ENCODE measurements around the gene CA12. TPM values are rescaled to one million over a fixed set of nuclear protein-coding genes. Genes with fewer than 3 reads are reported as not detected.

The CA12 gene
- total RNA-seq, 2 experiments from 2014 or later, result 0.12 TPM; not detected in 1

DNA sequence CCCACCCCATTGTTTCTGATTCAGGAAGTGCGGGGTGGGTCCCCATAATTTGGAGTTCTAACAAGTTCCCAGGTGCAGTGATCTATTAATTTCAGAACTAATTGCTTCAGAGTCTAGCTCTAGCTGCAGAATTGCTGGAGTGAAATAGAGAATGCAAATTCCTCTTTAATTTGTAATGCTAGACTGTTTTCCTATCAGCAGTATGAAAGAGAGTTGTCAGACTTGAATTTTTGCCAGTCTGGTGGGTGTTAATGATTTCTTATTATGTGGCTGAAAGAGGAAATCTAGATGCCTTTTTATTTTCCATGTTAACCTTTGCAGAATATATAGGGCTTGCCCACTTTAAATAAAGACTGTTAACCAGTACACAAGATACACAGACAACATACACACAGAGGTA lies 80.6 kb downstream of the CA12 start:
- DNase-seq, result no peak
- Mint-ChIP-seq H3K9me3 (no peaks in the 10 kb centered on the region), H3K27ac (no peak overlapping the region), H3K36me3 (ENCODE audit: low read depth) (peaks cover 3% of the 10 kb centered on the region), H3K4me1 (ENCODE audit: low read depth) (no peaks in the 10 kb centered on the region), H3K4me3 (no peak overlapping the region), H3K27me3 (ENCODE audit: low read depth) (no peaks in the 10 kb centered on the region)
- intact Hi-C loops (cut with micrococcal nuclease), result no loop called here
- CTCF ChIA-PET, result no interaction called here

DNA sequence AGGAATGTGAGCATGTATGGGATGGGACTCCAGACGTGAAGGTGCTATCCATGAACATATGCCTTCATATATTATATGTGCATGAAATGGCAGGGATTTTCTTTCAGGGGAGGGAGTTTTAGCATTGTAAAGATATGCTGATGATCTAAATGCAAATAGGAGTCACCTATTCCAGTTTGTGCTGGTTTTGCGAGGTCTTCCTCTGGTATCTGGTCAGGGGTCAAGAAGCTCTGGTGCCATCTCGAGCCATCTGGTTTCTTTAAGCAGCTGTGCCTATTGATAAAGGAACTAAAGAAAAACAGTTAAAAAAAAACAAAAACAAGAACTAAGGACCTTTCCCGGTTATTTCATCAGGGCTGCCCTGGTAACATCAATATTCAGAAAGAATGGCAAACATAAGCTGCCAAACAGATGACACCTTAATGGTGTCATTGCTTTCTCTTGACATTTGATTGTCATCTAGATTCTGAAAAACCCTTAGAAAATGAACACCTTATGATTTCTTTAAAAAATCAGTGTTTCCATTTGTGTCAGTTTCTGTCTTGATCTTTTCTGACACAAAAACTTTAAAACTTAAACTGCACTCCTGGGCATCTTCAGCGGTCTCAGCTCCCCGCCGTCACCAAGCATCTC lies 81.6 kb downstream of the CA12 start:
- no peak for DNase-seq
- Mint-ChIP-seq H3K36me3 (ENCODE audit: low read depth) (peaks cover 3% of the 10 kb centered on the region), H3K4me3 (no peak overlapping the region), H3K9me3 (no peaks in the 10 kb centered on the region), H3K27me3 (ENCODE audit: low read depth) (no peaks in the 10 kb centered on the region), H3K4me1 (ENCODE audit: low read depth) (no peaks in the 10 kb centered on the region), H3K27ac (no peak overlapping the region)
- CTCF ChIA-PET, result no interaction called here
- intact Hi-C loops (cut with micrococcal nuclease), result no loop called here

GRCh38 chr15:63296195-63296594 lies 85.5 kb downstream of the CA12 start:
- Mint-ChIP-seq H3K27ac (no peak overlapping the region), H3K4me1 (ENCODE audit: low read depth) (no peaks in the 10 kb centered on the region), H3K4me3 (no peak overlapping the region), H3K27me3 (ENCODE audit: low read depth) (no peaks in the 10 kb centered on the region), H3K9me3 (no peaks in the 10 kb centered on the region), H3K36me3 (ENCODE audit: low read depth) (peaks cover 5% of the 10 kb centered on the region)
- CTCF ChIA-PET, result interaction anchor here (0.6 to 1.0 kb wide), 2 partner anchors 107 to 198 kb away, joined by 3 to 6 read pairs; no protein-coding TSS in a partner anchor
- intact Hi-C loops (cut with micrococcal nuclease), result no loop called here
- no peak for DNase-seq

DNA sequence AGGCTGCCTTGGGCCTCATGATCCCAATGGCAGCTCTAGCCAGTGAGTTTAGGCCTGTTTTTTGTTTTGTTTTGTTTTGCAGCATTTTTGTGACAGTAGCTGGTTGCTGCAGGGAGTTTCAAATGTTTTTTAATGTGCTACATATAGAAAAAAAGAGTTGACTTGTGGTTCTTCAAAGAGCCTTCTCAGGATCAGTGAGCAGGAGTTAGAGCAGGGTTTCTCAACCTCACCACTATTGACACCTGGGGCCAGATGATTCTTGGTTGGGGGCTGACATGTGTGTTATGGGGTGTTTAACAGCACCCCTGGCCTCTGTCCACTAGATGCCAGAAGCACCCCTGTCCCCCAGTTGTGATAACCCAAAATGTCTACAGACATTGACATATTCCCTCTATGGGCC lies 86.3 kb downstream of the CA12 start:
- no peaks in the 10 kb centered on the region for H3K9me3 Mint-ChIP-seq
- no peak for DNase-seq
- peaks cover 5% of the 10 kb centered on the region for H3K36me3 Mint-ChIP-seq (ENCODE audit: low read depth)
- intact Hi-C loops (cut with micrococcal nuclease), result no loop called here
- H3K4me3 Mint-ChIP-seq, result no peak overlapping the region
- H3K27ac Mint-ChIP-seq, result no peak overlapping the region
- CTCF ChIA-PET, result interaction anchor here (0.6 to 0.9 kb wide), 3 partner anchors 11 to 197 kb away, joined by 3 to 6 read pairs (median 3); no protein-coding TSS in a partner anchor
- no peaks in the 10 kb centered on the region for H3K27me3 Mint-ChIP-seq (ENCODE audit: low read depth)
- no peaks in the 10 kb centered on the region for H3K4me1 Mint-ChIP-seq (ENCODE audit: low read depth)

DNA sequence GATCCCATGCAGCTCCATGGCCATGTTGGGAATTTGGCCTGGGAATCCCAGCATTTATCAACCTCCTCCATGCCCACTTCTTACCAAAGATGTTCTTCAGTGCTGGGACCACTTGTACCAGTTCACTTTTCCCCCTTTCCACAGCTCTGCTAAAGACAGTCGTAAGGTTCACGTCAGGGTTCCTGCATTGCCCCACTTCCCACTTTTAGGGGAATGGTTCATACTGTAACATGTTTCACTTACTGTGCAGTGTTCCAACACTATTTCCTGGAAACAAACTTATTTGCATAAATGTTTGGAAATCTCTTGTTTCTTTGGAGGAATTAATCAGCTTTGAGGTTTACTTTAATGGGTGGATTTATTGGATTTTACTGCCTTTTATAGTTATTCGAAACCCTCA lies 87.3 kb downstream of the CA12 start:
- Mint-ChIP-seq H3K4me3 (no peak overlapping the region), H3K9me3 (no peaks in the 10 kb centered on the region), H3K4me1 (ENCODE audit: low read depth) (no peaks in the 10 kb centered on the region), H3K27me3 (ENCODE audit: low read depth) (no peaks in the 10 kb centered on the region), H3K27ac (no peak overlapping the region), H3K36me3 (ENCODE audit: low read depth) (peaks cover 5% of the 10 kb centered on the region)
- CTCF ChIA-PET, result interaction anchor here (0.9 kb wide), 1 partner anchor 10 kb away, joined by 3 read pairs; no protein-coding TSS in a partner anchor
- intact Hi-C loops (cut with micrococcal nuclease), result no loop called here
- DNase-seq, result no peak

- DNase-seq, result no peak
- Mint-ChIP-seq H3K4me1 (ENCODE audit: low read depth) (peaks cover 4% of the 10 kb centered on the region), H3K36me3 (ENCODE audit: low read depth) (peaks cover 5% of the 10 kb centered on the region), H3K4me3 (no peak overlapping the region), H3K27ac (no peak overlapping the region), H3K27me3 (ENCODE audit: low read depth) (no peaks in the 10 kb centered on the region), H3K9me3 (no peaks in the 10 kb centered on the region)
- intact Hi-C loops (cut with micrococcal nuclease), result no loop called here
- CTCF ChIA-PET, result interaction anchor here (0.6 to 1.8 kb wide), 2 partner anchors 110 to 113 kb away, joined by 5 to 6 read pairs; no protein-coding TSS in a partner anchor
These were observed 88.9 kb downstream of the CA12 start for GRCh38 chr15:63292771-63293170.

GRCh38 chr15:63292241-63292640 lies 89.4 kb downstream of the CA12 start:
- Mint-ChIP-seq H3K9me3 (no peaks in the 10 kb centered on the region), H3K4me1 (ENCODE audit: low read depth) (peaks cover 4% of the 10 kb centered on the region), H3K27ac (no peak overlapping the region), H3K4me3 (no peak overlapping the region), H3K27me3 (ENCODE audit: low read depth) (no peaks in the 10 kb centered on the region), H3K36me3 (ENCODE audit: low read depth) (peaks cover 5% of the 10 kb centered on the region)
- DNase-seq, result no peak
- intact Hi-C loops (cut with micrococcal nuclease), result no loop called here
- CTCF ChIA-PET, result interaction anchor here (0.6 to 1.8 kb wide), 4 partner anchors 87 to 114 kb away, joined by 3 to 6 read pairs (median 5); no protein-coding TSS in a partner anchor

- Mint-ChIP-seq H3K27me3 (ENCODE audit: low read depth) (no peaks in the 10 kb centered on the region), H3K27ac (no peak overlapping the region), H3K4me1 (ENCODE audit: low read depth) (peaks cover 4% of the 10 kb centered on the region), H3K36me3 (ENCODE audit: low read depth) (peaks cover 5% of the 10 kb centered on the region), H3K9me3 (no peaks in the 10 kb centered on the region), H3K4me3 (no peak overlapping the region)
- no peak for DNase-seq
- CTCF ChIA-PET, result interaction anchor here (0.6 to 2.0 kb wide), 12 partner anchors 9 to 438 kb away, joined by 3 to 6 read pairs (median 4); no protein-coding TSS in a partner anchor
- intact Hi-C loops (cut with micrococcal nuclease), result no loop called here
These were observed 90.1 kb downstream of the CA12 start for GRCh38 chr15:63291507-63291906.

DNA sequence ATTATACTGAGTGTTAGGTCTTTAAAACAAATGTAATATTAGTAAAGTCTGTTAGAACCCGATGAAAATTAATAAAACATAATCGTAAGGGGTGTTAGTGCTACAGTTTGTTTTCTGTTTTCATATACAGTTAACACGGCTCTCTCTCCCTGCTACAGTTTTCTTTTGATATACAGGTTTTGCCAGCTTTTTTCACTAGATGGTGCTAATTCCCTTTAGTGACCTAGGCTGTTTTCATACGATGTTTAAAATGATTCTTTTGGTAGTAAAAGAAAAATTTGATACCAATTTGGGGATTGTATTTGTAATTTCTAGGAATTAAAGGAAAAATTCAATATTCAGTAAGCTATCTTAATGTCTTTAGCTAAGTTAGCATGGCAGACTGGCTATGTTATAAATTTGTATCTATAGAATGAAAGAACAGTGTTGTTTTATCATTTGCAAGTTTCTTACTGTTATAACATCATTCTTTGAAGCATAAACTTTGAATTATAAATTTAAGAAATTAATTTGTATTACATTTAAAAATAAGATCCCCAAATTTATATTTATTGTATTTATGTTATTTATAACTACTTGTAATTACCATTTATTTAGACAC lies 92.8 kb downstream of the CA12 start:
- H3K4me1 Mint-ChIP-seq (ENCODE audit: low read depth), result peaks cover 4% of the 10 kb centered on the region
- CTCF ChIA-PET, result interaction anchor here (0.6 to 2.5 kb wide), 10 partner anchors 11 to 125 kb away, joined by 3 to 20 read pairs (median 4); no protein-coding TSS in a partner anchor
- intact Hi-C loops (cut with micrococcal nuclease), result loop anchor here (1.0 to 2.0 kb wide), 5 partner anchors 113 to 778 kb away; no protein-coding TSS in a partner anchor
- H3K9me3 Mint-ChIP-seq, result no peaks in the 10 kb centered on the region
- H3K27me3 Mint-ChIP-seq (ENCODE audit: low read depth), result no peaks in the 10 kb centered on the region
- DNase-seq, result no peak
- no peak overlapping the region for H3K4me3 Mint-ChIP-seq
- no peak overlapping the region for H3K27ac Mint-ChIP-seq
- no peaks in the 10 kb centered on the region for H3K36me3 Mint-ChIP-seq (ENCODE audit: low read depth)

GRCh38 chr15:63288342-63288741 lies 93.3 kb downstream of the CA12 start:
- CTCF ChIA-PET, result interaction anchor here (0.9 to 2.5 kb wide), 7 partner anchors 10 to 124 kb away, joined by 3 to 20 read pairs (median 4); partner anchors contain the start of gene CA12
- no peaks in the 10 kb centered on the region for H3K9me3 Mint-ChIP-seq
- no peaks in the 10 kb centered on the region for H3K27me3 Mint-ChIP-seq (ENCODE audit: low read depth)
- intact Hi-C loops (cut with micrococcal nuclease), result loop anchor here (1.0 to 2.0 kb wide), 4 partner anchors 114 to 778 kb away; no protein-coding TSS in a partner anchor
- no peaks in the 10 kb centered on the region for H3K36me3 Mint-ChIP-seq (ENCODE audit: low read depth)
- no peak overlapping the region for H3K4me3 Mint-ChIP-seq
- H3K27ac Mint-ChIP-seq, result peak overlapping the region; percentile 38
- H3K4me1 Mint-ChIP-seq (ENCODE audit: low read depth), result peaks cover 4% of the 10 kb centered on the region
- no peak for DNase-seq

GRCh38 chr15:63287109-63287508 lies 94.5 kb downstream of the CA12 start:
- H3K9me3 Mint-ChIP-seq, result no peaks in the 10 kb centered on the region
- CTCF ChIA-PET, result interaction anchor here (1.2 to 2.5 kb wide), 3 partner anchors 95 to 117 kb away, joined by 3 to 20 read pairs (median 10); partner anchors contain the start of gene CA12
- H3K4me1 Mint-ChIP-seq (ENCODE audit: low read depth), result peaks cover 7% of the 10 kb centered on the region
- no peak overlapping the region for H3K27ac Mint-ChIP-seq
- H3K36me3 Mint-ChIP-seq (ENCODE audit: low read depth), result no peaks in the 10 kb centered on the region
- DNase-seq, result no peak
- no peak overlapping the region for H3K4me3 Mint-ChIP-seq
- intact Hi-C loops (cut with micrococcal nuclease), result no loop called here
- H3K27me3 Mint-ChIP-seq (ENCODE audit: low read depth), result no peaks in the 10 kb centered on the region

DNA sequence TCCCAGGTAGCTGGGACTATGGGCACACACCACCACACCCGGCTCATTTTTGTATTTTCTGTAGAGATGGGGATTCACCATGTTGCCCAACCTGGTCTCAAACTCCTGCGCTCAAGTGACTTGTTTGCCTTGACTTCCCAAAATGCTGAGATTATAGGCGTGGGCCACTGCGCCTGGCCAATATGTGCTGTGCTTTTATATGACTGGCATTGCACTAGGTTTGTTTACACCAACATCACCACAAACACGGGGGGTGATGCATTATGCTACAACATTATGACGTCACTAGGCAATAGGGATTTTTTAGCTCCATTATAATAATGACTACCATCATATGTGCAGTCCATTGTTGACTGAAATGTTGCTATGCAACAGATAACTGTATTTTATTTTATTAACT lies 97.3 kb downstream of the CA12 start:
- H3K27me3 Mint-ChIP-seq (ENCODE audit: low read depth), result no peaks in the 10 kb centered on the region
- no peaks in the 10 kb centered on the region for H3K36me3 Mint-ChIP-seq (ENCODE audit: low read depth)
- no peak for DNase-seq
- peaks cover 10% of the 10 kb centered on the region for H3K4me1 Mint-ChIP-seq (ENCODE audit: low read depth)
- H3K4me3 Mint-ChIP-seq, result no peak overlapping the region
- H3K27ac Mint-ChIP-seq, result no peak overlapping the region
- CTCF ChIA-PET, result interaction anchor here (0.8 kb wide), 1 partner anchor 11 kb away, joined by 3 read pairs; no protein-coding TSS in a partner anchor
- no peaks in the 10 kb centered on the region for H3K9me3 Mint-ChIP-seq
- intact Hi-C loops (cut with micrococcal nuclease), result no loop called here
